Osteoblast (primary cell): ENCODE results near the gene CDK2. TPM values are rescaled to one million over a fixed set of nuclear protein-coding genes. Genes with fewer than 3 reads are reported as not detected.
A peak's percentile ranks its signal among the peaks of the same experiment; 100 is the strongest.

Experiments
- DNase-seq: peaks from one replicate; pipeline ENCODE4 v3.0.0; 2011; ENCODE audit warnings: low spot score, mixed read lengths; ENCODE audit not compliant: insufficient read length; ENCODE audit errors: missing footprints
- H2AFZ ChIP-seq: 2 replicates; pipeline ENCODE4 v1.6.0; 2011; ENCODE audit warnings: mild to moderate bottlenecking, low read length
- H3K27ac ChIP-seq: 2 replicates; pipeline ENCODE4 v1.5.1; 2011; ENCODE audit warnings: mild to moderate bottlenecking, low read depth, low read length, moderate library complexity
- H3K27me3 ChIP-seq: 2 replicates; pipeline ENCODE4 v1.6.0; 2012; ENCODE audit warnings: mild to moderate bottlenecking, control low read depth, inconsistent platforms, low read length, moderate library complexity; ENCODE audit not compliant: insufficient read depth
- H3K36me3 ChIP-seq: 2 replicates; pipeline ENCODE4 v1.5.1; 2011; ENCODE audit warnings: mild to moderate bottlenecking, low read length, control low read depth, moderate library complexity; ENCODE audit not compliant: insufficient read depth
- H3K4me1 ChIP-seq: 2 replicates; pipeline ENCODE4 v1.5.1; 2011; ENCODE audit warnings: mild to moderate bottlenecking, low read length, control low read depth, moderate library complexity; ENCODE audit not compliant: insufficient read depth
- H3K4me2 ChIP-seq: 2 replicates; pipeline ENCODE4 v1.6.0; 2011; ENCODE audit warnings: mild to moderate bottlenecking, low read length; ENCODE audit not compliant: insufficient read depth
- H3K4me3 ChIP-seq: fragments of 200-600 bp; sonication (generic); 3 replicates; pipeline ENCODE4 v1.5.1; 2012; ENCODE audit warnings: mild to moderate bottlenecking, low read length, inconsistent platforms; ENCODE audit not compliant: insufficient read depth
- H3K79me2 ChIP-seq: 2 replicates; pipeline ENCODE4 v1.6.0; 2012; ENCODE audit warnings: mild to moderate bottlenecking, low read length, control low read depth, inconsistent platforms; ENCODE audit not compliant: insufficient read depth
- H3K9me3 ChIP-seq: 2 replicates; pipeline ENCODE4 v1.5.1; 2011; ENCODE audit warnings: low read depth, low read length, control low read depth
- H4K20me1 ChIP-seq: 2 replicates; pipeline ENCODE4 v1.6.0; 2012; ENCODE audit warnings: mild to moderate bottlenecking, low read length, control low read depth; ENCODE audit not compliant: insufficient read depth
- total RNA-seq: library from RNA; depleted of rRNA; stranded (reverse); fragments of >200 nt; gene quantifications from 2 replicates; pipeline ENCODE4 v1.2.3, GENCODE V29; 2012
- TF ChIP-seq, protein P1 (sequence below): IDR thresholded peaks from 2 replicates; pipeline ENCODE4 v1.5.1; 2011; ENCODE audit warnings: mild to moderate bottlenecking, low read depth, low read length, moderate library complexity; ENCODE audit errors: extremely low read depth

CDK2 gene
- total RNA-seq, 1 donor, result 13.4 TPM

DNA sequence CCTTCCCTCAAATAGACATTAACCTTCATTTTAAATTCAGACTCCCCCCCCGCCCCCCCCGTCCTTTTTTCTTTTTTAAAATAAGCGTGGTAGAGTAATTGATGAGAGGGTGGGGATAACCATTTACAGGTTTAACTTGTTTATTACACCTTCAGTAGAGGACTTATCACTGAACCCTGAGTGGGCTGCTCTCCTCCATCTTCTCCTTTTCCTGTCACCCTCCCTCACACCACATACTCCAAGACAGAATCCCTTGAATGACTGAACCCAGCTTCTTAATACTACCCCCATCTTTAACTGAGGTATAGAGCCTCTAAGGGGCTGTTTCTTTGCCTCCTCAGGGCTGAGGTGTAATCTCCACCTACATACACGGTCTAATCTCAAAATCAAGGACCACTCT is 50.6 kb downstream of the CDK2 start:
- no peak overlapping the region for H3K27ac ChIP-seq
- no peaks in the 10 kb centered on the region for H3K27me3 ChIP-seq
- H4K20me1 ChIP-seq, result no peaks in the 10 kb centered on the region
- H3K36me3 ChIP-seq, result no peaks in the 10 kb centered on the region
- H3K4me1 ChIP-seq, result no peaks in the 10 kb centered on the region
- no peak overlapping the region for H2AFZ ChIP-seq
- TF ChIP-seq, protein P1, sequence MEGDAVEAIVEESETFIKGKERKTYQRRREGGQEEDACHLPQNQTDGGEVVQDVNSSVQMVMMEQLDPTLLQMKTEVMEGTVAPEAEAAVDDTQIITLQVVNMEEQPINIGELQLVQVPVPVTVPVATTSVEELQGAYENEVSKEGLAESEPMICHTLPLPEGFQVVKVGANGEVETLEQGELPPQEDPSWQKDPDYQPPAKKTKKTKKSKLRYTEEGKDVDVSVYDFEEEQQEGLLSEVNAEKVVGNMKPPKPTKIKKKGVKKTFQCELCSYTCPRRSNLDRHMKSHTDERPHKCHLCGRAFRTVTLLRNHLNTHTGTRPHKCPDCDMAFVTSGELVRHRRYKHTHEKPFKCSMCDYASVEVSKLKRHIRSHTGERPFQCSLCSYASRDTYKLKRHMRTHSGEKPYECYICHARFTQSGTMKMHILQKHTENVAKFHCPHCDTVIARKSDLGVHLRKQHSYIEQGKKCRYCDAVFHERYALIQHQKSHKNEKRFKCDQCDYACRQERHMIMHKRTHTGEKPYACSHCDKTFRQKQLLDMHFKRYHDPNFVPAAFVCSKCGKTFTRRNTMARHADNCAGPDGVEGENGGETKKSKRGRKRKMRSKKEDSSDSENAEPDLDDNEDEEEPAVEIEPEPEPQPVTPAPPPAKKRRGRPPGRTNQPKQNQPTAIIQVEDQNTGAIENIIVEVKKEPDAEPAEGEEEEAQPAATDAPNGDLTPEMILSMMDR, result no peak
- no peaks in the 10 kb centered on the region for H3K9me3 ChIP-seq
- no peak for DNase-seq
- H3K79me2 ChIP-seq, result no peaks in the 10 kb centered on the region
- no peak overlapping the region for H3K4me2 ChIP-seq
- no peak overlapping the region for H3K4me3 ChIP-seq

DNA sequence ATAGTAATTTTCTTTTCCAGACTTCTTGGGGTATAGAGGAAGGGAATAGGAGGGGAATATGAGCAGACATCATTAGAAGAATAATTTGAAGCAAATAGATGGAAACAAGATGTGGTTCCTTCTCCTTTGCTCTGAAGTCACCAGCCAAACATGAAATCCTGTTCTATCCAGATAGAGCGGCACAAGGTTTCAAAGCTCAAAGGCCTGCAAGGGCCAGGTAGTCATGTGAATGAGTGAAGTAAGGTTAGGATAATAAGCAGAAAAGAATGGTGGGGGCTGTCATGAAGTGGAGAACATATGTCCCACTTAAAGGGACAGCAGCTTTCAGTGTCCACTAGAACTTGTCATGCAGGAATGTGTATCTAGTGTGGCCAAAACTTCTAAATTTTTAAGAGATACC is 51.7 kb downstream of the CDK2 start:
- no peaks in the 10 kb centered on the region for H4K20me1 ChIP-seq

GRCh38 chr12:56020423-56021184 is 54.0 kb downstream of the CDK2 start, which contains the start of gene IKZF4:
IKZF4 (plus strand) TSS chr12:56021043; CDS start chr12:56021494, 451 bp downstream.
- Histone ChIP-seq H3K36me3 (peaks cover 4% of the 10 kb centered on the region), H2AFZ (peak within 1 kb of the TSS; percentile 29), H3K4me2 (no peak within 1 kb of the TSS), H3K27ac (no peak within 1 kb of the TSS), H3K9me3 (no peaks in the 10 kb centered on the region), H3K27me3 (no peaks in the 10 kb centered on the region), H3K4me3 (no peak within 1 kb of the TSS), H4K20me1 (no peaks in the 10 kb centered on the region), H3K79me2 (no peaks in the 10 kb centered on the region), H3K4me1 (no peaks in the 10 kb centered on the region)
- no peak for DNase-seq
- TF ChIP-seq, protein P1, result no peak

More for the DNA sequence above, 51.7 kb downstream of the CDK2 start:
- Histone ChIP-seq H3K27me3 (no peaks in the 10 kb centered on the region), H3K27ac (no peak overlapping the region), H3K36me3 (no peaks in the 10 kb centered on the region), H3K4me2 (no peak overlapping the region), H2AFZ (no peak overlapping the region), H3K9me3 (no peaks in the 10 kb centered on the region), H3K4me1 (no peaks in the 10 kb centered on the region), H3K79me2 (no peaks in the 10 kb centered on the region), H3K4me3 (no peak overlapping the region)
- TF ChIP-seq, protein P1, result no peak
- no peak for DNase-seq

GRCh38 chr12:56021889-56022497 is 55.4 kb downstream of the CDK2 start:
- Histone ChIP-seq H2AFZ (no peak overlapping the region), H3K27me3 (no peaks in the 10 kb centered on the region), H3K4me2 (no peak overlapping the region), H3K36me3 (peaks cover 7% of the 10 kb centered on the region), H3K9me3 (no peaks in the 10 kb centered on the region), H3K4me3 (no peak overlapping the region), H3K27ac (no peak overlapping the region), H3K4me1 (no peaks in the 10 kb centered on the region), H4K20me1 (no peaks in the 10 kb centered on the region), H3K79me2 (no peaks in the 10 kb centered on the region)
- DNase-seq, result no peak
- TF ChIP-seq, protein P1, result no peak

Other genes starting within 250 kb of the CDK2 start
- gene RDH5, start 246.4 kb upstream of the CDK2 start, total RNA-seq, result 27.7 and 32.2 TPM in 2 replicates
- 3,072 and 3,128 TPM in 2 replicates for gene CD63, start 237.8 kb upstream of the CDK2 start, total RNA-seq
- 4.1 and 4.3 TPM in 2 replicates for gene GDF11, start 223.7 kb upstream of the CDK2 start, total RNA-seq
- 53.6 and 56.6 TPM in 2 replicates for gene SARNP, start 149.1 kb upstream of the CDK2 start, total RNA-seq
- gene ORMDL2, start 148.8 kb upstream of the CDK2 start, total RNA-seq, result 9.4 and 10.1 TPM in 2 replicates
- gene DNAJC14, start 137.2 kb upstream of the CDK2 start, total RNA-seq, result 40.1 and 41.6 TPM in 2 replicates
- 13.0 and 14.7 TPM in 2 replicates for gene MMP19, start 123.9 kb upstream of the CDK2 start, total RNA-seq
- gene PYM1, start 38.9 kb upstream of the CDK2 start, total RNA-seq, result 25.0 and 31.5 TPM in 2 replicates
- gene DGKA, start 35.7 kb upstream of the CDK2 start, total RNA-seq, result 32.6 and 36.5 TPM in 2 replicates
- 0.59 and 0.72 TPM in 2 replicates for gene PMEL, start 788 bp upstream of the CDK2 start, total RNA-seq
- gene RAB5B, start 7.2 kb downstream of the CDK2 start, total RNA-seq, result 82.9 and 87.5 TPM in 2 replicates
- 12.3 and 13.0 TPM in 2 replicates for gene SUOX, start 30.4 kb downstream of the CDK2 start, total RNA-seq
- gene IKZF4, start 54.2 kb downstream of the CDK2 start, total RNA-seq, result 1.2 and 2.5 TPM in 2 replicates
- 162 and 459 TPM in 2 replicates for gene RPS26, start 75.1 kb downstream of the CDK2 start, total RNA-seq
- gene ERBB3, start 113.3 kb downstream of the CDK2 start, total RNA-seq, result 1.1 and 2.4 TPM in 2 replicates
- 99.0 and 115 TPM in 2 replicates for gene PA2G4, start 137.7 kb downstream of the CDK2 start, total RNA-seq
- gene RPL41, start 149.8 kb downstream of the CDK2 start, total RNA-seq, result 1,930 and 2,844 TPM in 2 replicates
- gene ZC3H10, start 151.4 kb downstream of the CDK2 start, total RNA-seq, result 9.0 and 10.6 TPM in 2 replicates
- gene ESYT1, start 161.4 kb downstream of the CDK2 start, total RNA-seq, result 239 and 304 TPM in 2 replicates
- gene MYL6B, start 185.8 kb downstream of the CDK2 start, total RNA-seq, result 49.8 and 53.9 TPM in 2 replicates
- 848 and 873 TPM in 2 replicates for gene MYL6, start 191.5 kb downstream of the CDK2 start, total RNA-seq
- gene SMARCC2, start 222.7 kb downstream of the CDK2 start, total RNA-seq, result 65.9 and 70.4 TPM in 2 replicates